ENCODE measurements around the gene PODN.

PODN gene

GRCh38 chr1:53050310-53050709, 11.7 kb upstream of the PODN start:
- Histone ChIP-seq H3K27me3 (ENCODE audit: insufficient read depth, poor library complexity, severe bottlenecking) (no peaks in the 10 kb centered on the region), H3K4me3 (replicated peaks; ENCODE audit: insufficient read depth, low read length) (no peak overlapping the region), H3K27ac (replicated peaks) (no peak overlapping the region)
- no peak for TF ChIP-seq SPI1 (IDR thresholded peaks at IDR 0.05; ENCODE audit: borderline replicate concordance, low read depth)
- no peak for DNase-seq (ENCODE audit: low read depth in 1 of 2, low spot score in 1 of 2)

- Histone ChIP-seq H3K27ac (replicated peaks) (no peak overlapping the region), H3K27me3 (ENCODE audit: insufficient read depth, poor library complexity, severe bottlenecking) (no peaks in the 10 kb centered on the region), H3K4me3 (replicated peaks; ENCODE audit: insufficient read depth, low read length) (no peak overlapping the region)
- DNase-seq (ENCODE audit: low read depth in 1 of 2, low spot score in 1 of 2): no peak
- no peak for TF ChIP-seq SPI1 (IDR thresholded peaks at IDR 0.05; ENCODE audit: borderline replicate concordance, low read depth)
- no peak for TF ChIP-seq CTCF (IDR thresholded peaks at IDR 0.05; ENCODE audit: insufficient read depth, low read length)
- TF ChIP-seq GABPA (IDR thresholded peaks at IDR 0.05; ENCODE audit: low read depth): no peak
- TF ChIP-seq REST (IDR thresholded peaks at IDR 0.05; ENCODE audit: insufficient replicate concordance, low read depth): no peak
- TF ChIP-seq POLR2AphosphoS5 (IDR thresholded peaks at IDR 0.05; ENCODE audit: low read depth): no peak
Measured at GRCh38 chr1:53051676-53052075, 10.3 kb upstream of the PODN start.

- TF ChIP-seq POLR2AphosphoS5 (IDR thresholded peaks at IDR 0.05; ENCODE audit: low read depth) (no peak), SPI1 (IDR thresholded peaks at IDR 0.05; ENCODE audit: borderline replicate concordance, low read depth) (no peak), REST (IDR thresholded peaks at IDR 0.05; ENCODE audit: insufficient replicate concordance, low read depth) (no peak), CTCF (IDR thresholded peaks at IDR 0.05; ENCODE audit: insufficient read depth, low read length) (no peak), GABPA (IDR thresholded peaks at IDR 0.05; ENCODE audit: low read depth) (no peak)
- no peak for DNase-seq (ENCODE audit: low read depth in 1 of 2, low spot score in 1 of 2)
Measured at GRCh38 chr1:53057127-53057526, 4.9 kb upstream of the PODN start.

GRCh38 chr1:53060579-53060978, 1.4 kb upstream of the PODN start:
- no peak for TF ChIP-seq POLR2AphosphoS5 (IDR thresholded peaks at IDR 0.05; ENCODE audit: low read depth)
- TF ChIP-seq CTCF (IDR thresholded peaks at IDR 0.05; ENCODE audit: insufficient read depth, low read length): no peak
- TF ChIP-seq SPI1 (IDR thresholded peaks at IDR 0.05; ENCODE audit: borderline replicate concordance, low read depth): no peak
- TF ChIP-seq GABPA (IDR thresholded peaks at IDR 0.05; ENCODE audit: low read depth): no peak
- no peak for TF ChIP-seq REST (IDR thresholded peaks at IDR 0.05; ENCODE audit: insufficient replicate concordance, low read depth)
- peaks cover 51% of the 10 kb centered on the region for H3K27me3 ChIP-seq (ENCODE audit: insufficient read depth, poor library complexity, severe bottlenecking)
- no peak for DNase-seq (ENCODE audit: low read depth in 1 of 2, low spot score in 1 of 2)
- H3K27ac ChIP-seq (replicated peaks): no peak overlapping the region
- H3K4me3 ChIP-seq (replicated peaks; ENCODE audit: insufficient read depth, low read length): no peak overlapping the region

More at GRCh38 chr1:53057127-53057526, 4.9 kb upstream of the PODN start:
- H3K4me3 ChIP-seq (replicated peaks; ENCODE audit: insufficient read depth, low read length): no peak overlapping the region
- no peak overlapping the region for H3K27ac ChIP-seq (replicated peaks)
- peaks cover 33% of the 10 kb centered on the region for H3K27me3 ChIP-seq (ENCODE audit: insufficient read depth, poor library complexity, severe bottlenecking)

Data from HL-60 (cell line).